ENCODE measurements around the gene ZGPAT. TPM values are rescaled to one million over a fixed set of nuclear protein-coding genes. Genes with fewer than 3 reads are reported as not detected.

The ZGPAT gene
- total RNA-seq, 2 donors from 2014 or later, result 27.2 to 41.4 TPM

- Histone ChIP-seq H3K4me3 (no peak overlapping the region), H3K27me3 (no peaks in the 10 kb centered on the region), H3K27ac (no peak overlapping the region), H3K9me3 (no peaks in the 10 kb centered on the region), H3K4me1 (no peaks in the 10 kb centered on the region), H3K9ac (ENCODE audit: low read depth in 2 of 2, low read length in 2 of 2) (no peak overlapping the region), H3K36me3 (no peaks in the 10 kb centered on the region)
- TF ChIP-seq CTCF (IDR thresholded peaks at IDR 0.05), result no peak
- intact Hi-C loops (cut with DNase I), result no loop called here
- DNase-seq, result no peak
These were observed 43.8 kb downstream of the ZGPAT start for GRCh38 chr20:63751471-63752271.

DNA sequence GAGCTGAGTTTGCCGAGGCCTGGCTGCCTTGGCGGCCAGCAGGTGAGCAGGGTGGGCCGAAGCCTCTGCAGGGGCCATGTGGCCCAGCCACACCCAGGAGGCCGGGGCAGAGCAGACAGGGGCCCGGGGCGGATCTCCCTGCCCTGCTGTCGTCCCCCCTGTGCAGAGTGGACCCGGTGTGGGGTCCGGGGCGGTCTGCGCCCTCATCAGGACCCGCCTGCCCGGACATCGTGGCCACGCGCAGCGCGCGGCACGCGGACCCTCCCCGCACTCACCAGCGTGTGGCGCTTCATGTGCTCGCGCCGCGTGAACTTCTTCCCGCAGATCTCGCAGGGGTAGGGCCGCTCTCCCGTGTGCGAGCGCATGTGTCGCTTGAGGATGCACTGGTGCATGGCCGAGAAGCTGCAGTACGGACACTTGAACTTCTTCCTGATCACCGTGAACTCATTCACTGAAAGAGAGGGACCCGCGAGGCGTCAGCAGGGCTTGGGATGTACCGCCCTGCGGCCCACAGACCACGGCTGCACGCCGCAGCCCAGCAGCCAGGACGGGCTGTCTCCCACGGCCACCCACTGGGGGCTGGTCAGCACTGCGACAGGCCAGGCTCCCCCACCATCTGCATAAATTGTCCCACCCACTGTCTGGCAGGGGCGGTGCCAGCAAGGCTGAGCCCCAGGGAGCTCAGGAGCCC, 44.7 kb downstream of the ZGPAT start:
- DNase-seq, result no peak

DNA sequence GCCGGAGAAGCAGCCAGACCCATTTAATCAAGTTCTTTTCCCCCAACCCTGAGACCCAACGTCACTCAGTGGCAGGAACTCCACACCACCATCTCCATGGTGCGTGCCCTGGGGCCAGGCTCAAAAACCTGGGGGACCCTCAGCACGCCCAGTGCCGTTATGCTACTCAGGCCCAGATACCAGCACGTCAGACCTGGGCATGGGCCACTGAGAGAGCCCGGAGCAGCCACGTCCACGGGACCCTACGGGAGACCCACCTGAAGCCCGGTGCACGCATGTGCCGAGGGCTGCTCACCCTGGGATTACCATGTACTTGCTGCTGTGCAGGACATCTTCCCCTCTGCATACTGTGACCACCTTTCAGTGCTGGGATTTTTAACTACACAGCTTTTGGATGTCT, 45.5 kb downstream of the ZGPAT start:
- Histone ChIP-seq H3K4me1 (no peaks in the 10 kb centered on the region), H3K27ac (no peak overlapping the region), H3K27me3 (no peaks in the 10 kb centered on the region), H3K36me3 (no peaks in the 10 kb centered on the region), H3K4me3 (no peak overlapping the region), H3K9me3 (no peaks in the 10 kb centered on the region), H3K9ac (ENCODE audit: low read depth in 2 of 2, low read length in 2 of 2) (no peak overlapping the region)
- DNase-seq, result no peak
- no peak for TF ChIP-seq CTCF (IDR thresholded peaks at IDR 0.05)
- intact Hi-C loops (cut with DNase I), result no loop called here

More for the DNA sequence above, 44.7 kb downstream of the ZGPAT start:
- TF ChIP-seq CTCF (IDR thresholded peaks at IDR 0.05), result no peak
- no peaks in the 10 kb centered on the region for H3K4me1 ChIP-seq
- no peaks in the 10 kb centered on the region for H3K27me3 ChIP-seq
- intact Hi-C loops (cut with DNase I), result no loop called here
- no peaks in the 10 kb centered on the region for H3K9me3 ChIP-seq
- H3K4me3 ChIP-seq, result no peak overlapping the region
- H3K9ac ChIP-seq (ENCODE audit: low read depth in 2 of 2, low read length in 2 of 2), result no peak overlapping the region
- no peaks in the 10 kb centered on the region for H3K36me3 ChIP-seq
- H3K27ac ChIP-seq, result no peak overlapping the region

DNA sequence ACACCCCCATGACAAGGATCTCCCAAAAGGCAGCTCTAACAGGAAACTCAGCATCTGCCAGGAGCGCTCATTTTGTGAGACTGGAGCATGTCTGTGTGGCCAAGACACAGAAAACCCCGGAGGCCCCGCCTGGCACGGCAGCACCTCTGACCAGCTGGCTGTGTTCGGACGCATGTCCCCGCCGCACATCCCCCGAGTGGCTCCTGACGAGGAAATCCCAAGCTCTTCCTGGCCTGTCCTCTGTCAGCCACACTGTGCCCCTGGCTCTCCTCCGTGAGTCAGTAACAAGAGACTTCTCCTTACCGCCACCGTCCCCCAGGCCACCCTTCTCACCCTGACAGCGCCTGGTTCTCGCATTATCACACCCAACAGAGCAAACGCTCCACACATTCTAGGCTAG, 46.2 kb downstream of the ZGPAT start:
- DNase-seq, result no peak
- no peaks in the 10 kb centered on the region for H3K27me3 ChIP-seq
- no peak for TF ChIP-seq CTCF (IDR thresholded peaks at IDR 0.05)
- no peak overlapping the region for H3K27ac ChIP-seq
- intact Hi-C loops (cut with DNase I), result no loop called here
- no peaks in the 10 kb centered on the region for H3K4me1 ChIP-seq
- no peaks in the 10 kb centered on the region for H3K36me3 ChIP-seq
- no peak overlapping the region for H3K4me3 ChIP-seq
- H3K9me3 ChIP-seq, result no peaks in the 10 kb centered on the region
- H3K9ac ChIP-seq (ENCODE audit: low read depth in 2 of 2, low read length in 2 of 2), result no peak overlapping the region

DNA sequence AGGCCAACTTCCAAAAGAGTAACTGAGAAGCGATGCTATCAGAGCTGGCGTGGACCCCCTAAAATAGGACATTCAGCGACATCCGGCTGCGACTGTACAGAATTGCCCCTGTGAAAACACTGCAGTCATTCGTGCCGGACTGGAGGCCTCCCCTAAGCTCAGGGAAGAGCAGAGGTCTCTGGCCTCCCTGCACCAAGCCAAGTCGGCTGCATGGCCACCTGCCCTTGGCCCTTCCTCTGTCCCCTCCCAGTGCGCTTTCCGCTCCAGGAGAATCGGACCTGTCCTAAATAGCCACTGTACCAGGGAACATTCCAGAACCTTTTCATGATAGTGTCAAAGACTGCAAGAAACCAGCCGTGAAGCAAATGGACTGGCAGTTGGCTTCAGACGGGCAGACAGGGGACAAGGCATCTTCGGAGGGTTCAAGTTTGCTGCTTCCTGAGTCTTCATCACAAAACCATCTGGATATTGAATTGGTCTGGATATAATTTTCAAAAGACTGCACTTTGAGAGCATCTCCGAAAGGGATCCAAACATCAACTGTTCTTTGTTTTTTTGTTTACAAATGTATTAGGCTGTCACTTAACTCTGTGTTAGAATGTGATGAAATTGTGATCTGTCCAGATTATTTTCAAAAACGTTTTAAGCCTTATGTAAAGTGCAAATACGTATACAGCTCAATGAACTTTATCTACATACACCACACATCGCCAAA, 48.3 kb downstream of the ZGPAT start:
- no peaks in the 10 kb centered on the region for H3K36me3 ChIP-seq
- H3K27me3 ChIP-seq, result no peaks in the 10 kb centered on the region
- no peak for DNase-seq
- no peak overlapping the region for H3K4me3 ChIP-seq
- intact Hi-C loops (cut with DNase I), result no loop called here
- no peaks in the 10 kb centered on the region for H3K4me1 ChIP-seq
- no peak overlapping the region for H3K27ac ChIP-seq
- H3K9me3 ChIP-seq, result no peaks in the 10 kb centered on the region
- TF ChIP-seq CTCF (IDR thresholded peaks at IDR 0.05), result no peak
- no peak overlapping the region for H3K9ac ChIP-seq (ENCODE audit: low read depth in 2 of 2, low read length in 2 of 2)
